SHP77 (cell line): ENCODE data around the gene LMLN.
"Not testable (repeated sequence)": the region's sequence is repeated elsewhere in the genome, so short reads cannot be mapped to it uniquely, and the experiment has no call there.

ENCODE experiments used
- DNase-seq, 2 experiments: peaks; one replicate each; lab custom pipeline; 2025; lab: John Stamatoyannopoulos, UW

LMLN gene

GRCh38 chr3:198079771-198080520, 119.9 kb downstream of the LMLN start:
- no peak for DNase-seq

- DNase-seq, result peak in 1 of 2 experiments; percentile 23
These were observed 120.7 kb downstream of the LMLN start for GRCh38 chr3:198080521-198081384.

- no peak for DNase-seq
These were observed 121.4 kb downstream of the LMLN start for GRCh38 chr3:198081421-198081844.

GRCh38 chr3:198082226-198082625, 122.2 kb downstream of the LMLN start:
- DNase-seq, result not testable (repeated sequence)

- DNase-seq, result no peak
These were observed 128.5 kb downstream of the LMLN start for GRCh38 chr3:198088421-198088955.

- no peak for DNase-seq
These were observed 130.8 kb downstream of the LMLN start for GRCh38 chr3:198090795-198091332.

- DNase-seq, result no peak
These were observed 132.3 kb downstream of the LMLN start for GRCh38 chr3:198092276-198092675.

GRCh38 chr3:198093112-198093679, 133.2 kb downstream of the LMLN start:
- no peak for DNase-seq
